Measurements from ENCODE around the gene CLDN9.

- TF ChIP-seq CTCF (IDR thresholded peaks at IDR 0.05 in 8 of 11, conservative IDR thresholded peaks at IDR 0.05 in 3 of 11) (no peak), POLR2A (IDR thresholded peaks at IDR 0.05) (no peak)
Observed at GRCh38 chr16:2967721-2968161, 45.0 kb upstream of the CLDN9 start.

Data from spleen (tissue), 7 donors.